Measurements from ENCODE around the gene KCNK16. TPM values are rescaled to one million over a fixed set of nuclear protein-coding genes. Genes with fewer than 3 reads are reported as not detected.
A peak's percentile ranks its signal among the peaks of the same experiment; 100 is the strongest.

KCNK16 gene
- total and polyA plus RNA-seq, 10 of the 15 experiments (the other 5 are each of a cell fraction or from before 2014, with no cell fraction given), result not detected

DNA sequence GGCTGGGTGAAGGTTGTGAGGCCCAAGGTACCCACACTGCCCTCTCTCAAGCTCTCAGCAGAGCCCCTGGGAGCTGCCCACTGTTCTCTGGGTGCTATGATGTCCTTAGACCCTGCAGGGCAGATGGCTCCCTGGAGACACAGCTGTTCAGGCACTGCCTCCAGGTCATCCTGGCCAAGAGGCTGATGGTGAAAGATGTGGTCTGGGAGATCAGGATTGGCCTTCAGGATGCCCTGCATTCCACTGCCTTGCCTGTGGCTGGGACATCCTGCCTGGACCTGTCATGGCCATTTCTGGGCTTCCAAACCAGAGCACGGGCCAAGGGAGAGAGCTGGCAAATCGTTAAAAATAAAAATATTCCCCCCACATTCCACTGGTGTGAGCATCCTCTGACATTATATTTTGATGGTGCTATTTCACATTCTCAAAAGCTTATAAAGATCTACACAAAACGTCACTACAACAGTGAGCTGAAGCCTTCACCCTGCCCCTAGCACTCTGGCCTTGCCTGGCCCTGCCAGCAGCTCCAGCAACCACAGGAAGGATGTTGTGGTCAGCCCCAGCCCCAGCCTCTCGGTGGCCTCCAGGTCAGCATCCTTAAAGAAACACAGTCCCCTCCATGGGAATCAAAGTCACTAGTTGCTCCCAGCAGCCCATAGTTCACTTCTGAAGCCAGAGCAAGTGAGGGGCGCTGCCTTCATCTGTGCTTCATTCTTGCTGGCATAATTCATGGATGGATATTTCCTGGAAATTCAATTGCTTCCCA lies 13.5 kb upstream of the KCNK16 start:
- BruUV-seq (replicated peaks), result no TSS peak
- DNase-seq (ENCODE audit: low read depth, low spot score), result no peak
- POLR2A ChIA-PET, result no interaction called here
- no peak overlapping the region for H3K27ac ChIP-seq (ENCODE audit: control insufficient read depth, insufficient read depth)
- SMC1A ChIA-PET (ENCODE audit: uncharacterized antibody, unreplicated experiment), result no interaction called here
- no peak overlapping the region for H3K4me2 ChIP-seq (ENCODE audit: control insufficient read depth, insufficient read depth)
- no peaks in the 10 kb centered on the region for H3K9me3 ChIP-seq (replicated peaks; ENCODE audit: control insufficient read depth, insufficient read depth, low read length)
- WGBS (ENCODE audit: insufficient coverage, insufficient replicate concordance, low lambda C conversion rate, missing lambda C conversion rate), result 2% methylated on average over 5 of the region's 5 CpGs
- no peaks in the 10 kb centered on the region for H3K27me3 ChIP-seq (replicated peaks in 1 of 2; ENCODE audit: control insufficient read depth in 2 of 2, insufficient read depth in 2 of 2, low read length in 1 of 2)
- no peak for FAIRE-seq
- no peaks in the 10 kb centered on the region for H4K20me1 ChIP-seq (ENCODE audit: control insufficient read depth, insufficient read depth)
- H2AFZ ChIP-seq (ENCODE audit: control insufficient read depth, low read depth, low read length), result no peak overlapping the region
- H3K4me3 ChIP-seq, result no peak overlapping the region
- CTCF ChIA-PET, result interaction anchor here (1.3 to 1.6 kb wide), 3 partner anchors 27 to 530 kb away, joined by 3 to 5 read pairs (median 3); no protein-coding TSS in a partner anchor
- H3K36me3 ChIP-seq (ENCODE audit: control insufficient read depth in 2 of 2, insufficient read depth in 2 of 2, low read length in 1 of 2), result no peaks in the 10 kb centered on the region
- in situ Hi-C loops (cut with MboI), result no loop called here
- RAD21 ChIA-PET (ENCODE audit: unreplicated experiment), result no interaction called here
- no peak overlapping the region for H3K9ac ChIP-seq (ENCODE audit: control insufficient read depth, insufficient read depth, low read length)
- TF ChIP-seq ZZZ3 (IDR thresholded peaks at IDR 0.05; ENCODE audit: control insufficient read depth, insufficient read length, low read depth) (no peak), JUND (IDR thresholded peaks at IDR 0.05; ENCODE audit: low read depth, low read length) (no peak), BRCA1 (IDR thresholded peaks at IDR 0.05; ENCODE audit: low read depth, low read length) (no peak), FOXM1 (IDR thresholded peaks at IDR 0.05; ENCODE audit: low read depth, low read length) (no peak), CREB1 (IDR thresholded peaks at IDR 0.05; ENCODE audit: low read depth) (no peak), RUNX3 (IDR thresholded peaks at IDR 0.05; ENCODE audit: low read length) (peak; percentile 55; the same call in 1 of the 2 replicates)
- TF ChIP-seq, protein P1, sequence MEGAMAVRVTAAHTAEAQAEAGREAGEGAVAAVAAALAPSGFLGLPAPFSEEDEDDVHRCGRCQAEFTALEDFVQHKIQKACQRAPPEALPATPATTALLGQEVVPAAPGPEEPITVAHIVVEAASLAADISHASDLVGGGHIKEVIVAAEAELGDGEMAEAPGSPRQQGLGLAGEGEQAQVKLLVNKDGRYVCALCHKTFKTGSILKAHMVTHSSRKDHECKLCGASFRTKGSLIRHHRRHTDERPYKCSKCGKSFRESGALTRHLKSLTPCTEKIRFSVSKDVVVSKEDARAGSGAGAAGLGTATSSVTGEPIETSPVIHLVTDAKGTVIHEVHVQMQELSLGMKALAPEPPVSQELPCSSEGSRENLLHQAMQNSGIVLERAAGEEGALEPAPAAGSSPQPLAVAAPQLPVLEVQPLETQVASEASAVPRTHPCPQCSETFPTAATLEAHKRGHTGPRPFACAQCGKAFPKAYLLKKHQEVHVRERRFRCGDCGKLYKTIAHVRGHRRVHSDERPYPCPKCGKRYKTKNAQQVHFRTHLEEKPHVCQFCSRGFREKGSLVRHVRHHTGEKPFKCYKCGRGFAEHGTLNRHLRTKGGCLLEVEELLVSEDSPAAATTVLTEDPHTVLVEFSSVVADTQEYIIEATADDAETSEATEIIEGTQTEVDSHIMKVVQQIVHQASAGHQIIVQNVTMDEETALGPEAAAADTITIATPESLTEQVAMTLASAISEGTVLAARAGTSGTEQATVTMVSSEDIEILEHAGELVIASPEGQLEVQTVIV (IDR thresholded peaks at IDR 0.05; ENCODE audit: borderline replicate concordance, partially characterized antibody), result no peak
- peaks cover 7% of the 10 kb centered on the region for H3K4me1 ChIP-seq (ENCODE audit: control insufficient read depth, insufficient read depth, low read length)
- ATAC-seq, result peak; percentile 91
- no peaks in the 10 kb centered on the region for H3K79me2 ChIP-seq (ENCODE audit: control insufficient read depth, insufficient read depth, low read length)
- intact Hi-C loops (cut with micrococcal nuclease; ENCODE audit: unreplicated experiment), result no loop called here

Data from GM12878 (cell line).